OCI-LY3 (cell line): ENCODE measurements around the gene PRADC1.

Experiments used
- CTCF ChIP-seq: fragments of 200-600, 300-600 bp; sonication (generic); IDR thresholded peaks from 2 replicates; pipeline ENCODE4 v1.5.1; 2014; ENCODE audit warnings: antibody characterized with exemption, low read length, low read depth
- EZH2phosphoT487 ChIP-seq: fragments of 200-600 bp; shearing (Covaris generic); IDR thresholded peaks from 2 replicates; pipeline ENCODE4 v1.6.1; 2018; ENCODE audit warnings: antibody characterized with exemption, mixed run types, low read depth

- no peak for TF ChIP-seq CTCF
- no peak for TF ChIP-seq EZH2phosphoT487
Measured at GRCh38 chr2:73225513-73226360, 7.3 kb downstream of the PRADC1 start.
